Upper lobe of right lung (tissue), 1 donor: ENCODE measurements around the gene ITPR2. TPM values are rescaled to one million over a fixed set of nuclear protein-coding genes. Genes with fewer than 3 reads are reported as not detected.

Source experiments
- ATAC-seq: fragments of 200-7000 bp; cut with Tn5 transposase; one replicate; pipeline ENCODE4 v1.9.1; 2020; ENCODE audit warnings: mild to moderate bottlenecking, moderate library complexity
- DNase-seq: peaks from one replicate; pipeline ENCODE4 v3.0.0-alpha.2; 2020
- H3K27ac ChIP-seq: fragments of 200-600 bp; one replicate; pipeline ENCODE4 v1.8.0; 2022
- H3K27me3 ChIP-seq: fragments of 200-600 bp; one replicate; pipeline ENCODE4 v1.8.0; 2022; ENCODE audit warnings: mild to moderate bottlenecking
- H3K36me3 ChIP-seq: fragments of 200-600 bp; one replicate; pipeline ENCODE4 v1.8.0; 2022
- H3K4me1 ChIP-seq: fragments of 200-600 bp; one replicate; pipeline ENCODE4 v1.8.0; 2022
- H3K4me3 ChIP-seq: fragments of 200-600 bp; one replicate; pipeline ENCODE4 v1.8.0; 2022; ENCODE audit warnings: mild to moderate bottlenecking
- H3K9me3 ChIP-seq: fragments of 200-600 bp; one replicate; pipeline ENCODE4 v1.8.0; 2022
- intact Hi-C: fragments of 100-400 bp; cut with DNase I; formaldehyde crosslinking; loops from one replicate; pipeline ENCODE4 v1.11.0; 2022
- total RNA-seq: library from RNA; stranded (reverse); fragmentation: NEBNext Ultra II Directional; extraction: Animal tissue kit (Norgen Biotek cat#: 25700); gene quantifications from one replicate; pipeline ENCODE4 v1.2.1, GENCODE V29; 2021
- TF ChIP-seq, protein P1 (sequence below): fragments of 200-600 bp; IDR thresholded peaks from one replicate; pipeline ENCODE4 v1.8.0; 2022; ENCODE audit warnings: antibody characterized with exemption
- donor health status: DM: no; HTN: yes; CAD: no; lungs with severe emphysema.

ITPR2 gene
- total RNA-seq, 1 donor from 2014 or later: 50.8 TPM

- Histone ChIP-seq H3K36me3 (peaks cover 18% of the 10 kb centered on the region), H3K27ac (no peak overlapping the region), H3K27me3 (no peaks in the 10 kb centered on the region), H3K4me1 (no peaks in the 10 kb centered on the region), H3K4me3 (no peak overlapping the region), H3K9me3 (no peaks in the 10 kb centered on the region)
- no peak for DNase-seq
- intact Hi-C loops: no loop called here
- TF ChIP-seq, protein P1, sequence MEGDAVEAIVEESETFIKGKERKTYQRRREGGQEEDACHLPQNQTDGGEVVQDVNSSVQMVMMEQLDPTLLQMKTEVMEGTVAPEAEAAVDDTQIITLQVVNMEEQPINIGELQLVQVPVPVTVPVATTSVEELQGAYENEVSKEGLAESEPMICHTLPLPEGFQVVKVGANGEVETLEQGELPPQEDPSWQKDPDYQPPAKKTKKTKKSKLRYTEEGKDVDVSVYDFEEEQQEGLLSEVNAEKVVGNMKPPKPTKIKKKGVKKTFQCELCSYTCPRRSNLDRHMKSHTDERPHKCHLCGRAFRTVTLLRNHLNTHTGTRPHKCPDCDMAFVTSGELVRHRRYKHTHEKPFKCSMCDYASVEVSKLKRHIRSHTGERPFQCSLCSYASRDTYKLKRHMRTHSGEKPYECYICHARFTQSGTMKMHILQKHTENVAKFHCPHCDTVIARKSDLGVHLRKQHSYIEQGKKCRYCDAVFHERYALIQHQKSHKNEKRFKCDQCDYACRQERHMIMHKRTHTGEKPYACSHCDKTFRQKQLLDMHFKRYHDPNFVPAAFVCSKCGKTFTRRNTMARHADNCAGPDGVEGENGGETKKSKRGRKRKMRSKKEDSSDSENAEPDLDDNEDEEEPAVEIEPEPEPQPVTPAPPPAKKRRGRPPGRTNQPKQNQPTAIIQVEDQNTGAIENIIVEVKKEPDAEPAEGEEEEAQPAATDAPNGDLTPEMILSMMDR: no peak
- no peak for ATAC-seq
Observed at GRCh38 chr12:26399381-26399780, 433.6 kb downstream of the ITPR2 start.

DNA sequence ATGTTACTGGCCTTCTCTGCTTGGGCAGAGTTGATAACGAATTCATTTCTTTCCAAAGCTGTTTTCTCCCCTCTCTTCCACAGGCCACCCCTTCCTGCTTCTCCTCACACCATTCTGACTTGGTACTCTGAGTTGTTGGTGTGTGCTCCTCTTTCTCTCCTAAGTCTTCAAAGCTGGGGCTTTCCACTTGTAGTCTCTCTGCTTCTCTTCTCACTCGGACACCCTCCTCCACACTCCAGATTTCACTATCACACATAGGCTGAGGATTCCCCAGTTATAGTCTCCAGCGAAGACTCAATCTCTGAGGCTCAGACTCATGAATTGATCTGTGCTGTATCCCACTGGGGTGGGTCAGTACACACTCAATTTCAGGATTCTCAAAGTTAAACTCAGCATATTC, 436.6 kb downstream of the ITPR2 start:
- TF ChIP-seq, protein P1: no peak
- Histone ChIP-seq H3K4me3 (no peak overlapping the region), H3K9me3 (no peaks in the 10 kb centered on the region), H3K4me1 (no peaks in the 10 kb centered on the region), H3K27ac (no peak overlapping the region), H3K36me3 (peaks cover 21% of the 10 kb centered on the region), H3K27me3 (no peaks in the 10 kb centered on the region)
- ATAC-seq: no peak
- intact Hi-C loops: no loop called here
- no peak for DNase-seq

GRCh38 chr12:26389343-26389742, 443.7 kb downstream of the ITPR2 start:
- ATAC-seq: no peak
- H3K27ac ChIP-seq: no peak overlapping the region
- DNase-seq: no peak
- TF ChIP-seq, protein P1: no peak
- H3K4me1 ChIP-seq: no peaks in the 10 kb centered on the region
- intact Hi-C loops: no loop called here
- H3K4me3 ChIP-seq: no peak overlapping the region
- peaks cover 20% of the 10 kb centered on the region for H3K36me3 ChIP-seq
- no peaks in the 10 kb centered on the region for H3K9me3 ChIP-seq
- H3K27me3 ChIP-seq: no peaks in the 10 kb centered on the region

- no peak for ATAC-seq
- H3K27ac ChIP-seq: no peak overlapping the region
- intact Hi-C loops: no loop called here
- H3K4me3 ChIP-seq: no peak overlapping the region
- no peaks in the 10 kb centered on the region for H3K4me1 ChIP-seq
- TF ChIP-seq, protein P1: no peak
- no peaks in the 10 kb centered on the region for H3K27me3 ChIP-seq
- peaks cover 17% of the 10 kb centered on the region for H3K36me3 ChIP-seq
- no peaks in the 10 kb centered on the region for H3K9me3 ChIP-seq
- DNase-seq: no peak
Observed at GRCh38 chr12:26384536-26384935, 448.5 kb downstream of the ITPR2 start.

DNA sequence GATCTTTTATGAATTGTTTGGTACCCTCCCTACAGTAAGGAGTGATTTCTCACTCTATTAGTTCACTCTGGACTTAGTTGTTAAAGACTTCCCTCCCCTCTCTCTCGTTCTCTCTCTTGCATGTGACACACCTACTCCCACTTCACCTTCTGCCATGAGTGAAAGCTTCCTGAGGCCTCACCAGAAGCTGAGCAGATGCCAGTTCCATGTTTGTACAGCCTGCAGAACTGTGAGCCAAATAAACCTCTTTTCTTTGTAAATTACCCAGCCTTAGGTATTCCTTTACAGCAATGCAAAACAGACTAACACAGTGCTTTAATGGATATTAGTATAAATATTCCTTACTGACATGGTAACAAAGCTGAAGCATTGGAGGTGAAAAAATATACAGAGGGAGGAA, 450.0 kb downstream of the ITPR2 start:
- Histone ChIP-seq H3K4me3 (no peak overlapping the region), H3K36me3 (peaks cover 17% of the 10 kb centered on the region), H3K27ac (no peak overlapping the region), H3K27me3 (no peaks in the 10 kb centered on the region), H3K9me3 (no peaks in the 10 kb centered on the region), H3K4me1 (peaks cover 5% of the 10 kb centered on the region)
- ATAC-seq (no peak), DNase-seq (no peak)
- TF ChIP-seq, protein P1: no peak
- intact Hi-C loops: no loop called here

DNA sequence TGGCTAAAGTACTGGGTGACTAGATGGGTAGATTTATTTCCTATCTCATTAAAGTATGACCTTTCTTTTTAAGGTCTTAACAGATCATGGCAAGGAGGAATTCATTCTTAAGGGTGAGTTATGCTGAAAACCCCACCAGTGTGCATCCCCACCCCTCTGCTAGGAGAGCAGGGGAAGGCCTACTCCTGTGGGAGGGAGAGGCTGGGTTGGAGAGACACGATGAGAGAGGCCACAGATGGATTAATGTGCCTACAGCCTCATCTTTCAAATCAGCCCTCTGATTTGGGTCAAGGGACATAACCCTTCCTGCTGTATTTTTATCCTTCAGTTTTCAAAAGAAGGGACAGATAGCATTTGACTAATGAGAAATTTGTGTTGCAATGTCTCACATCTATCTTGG, 452.1 kb downstream of the ITPR2 start:
- Histone ChIP-seq H3K27me3 (no peaks in the 10 kb centered on the region), H3K4me3 (no peak overlapping the region), H3K27ac (no peak overlapping the region), H3K9me3 (no peaks in the 10 kb centered on the region), H3K4me1 (peaks cover 5% of the 10 kb centered on the region), H3K36me3 (no peaks in the 10 kb centered on the region)
- TF ChIP-seq, protein P1: no peak
- intact Hi-C loops: no loop called here
- no peak for ATAC-seq
- no peak for DNase-seq
